Smooth muscle cell (in vitro differentiated cells): Measurements from ENCODE around the gene KCNG3. TPM values are rescaled to one million over a fixed set of nuclear protein-coding genes. Genes with fewer than 3 reads are reported as not detected.

Source experiments
- DNase-seq: peaks from one replicate; lab custom pipeline; 2025; ENCODE audit not compliant: unreplicated experiment; lab: John Stamatoyannopoulos, UW
- H2AFZ ChIP-seq: fragments of 200-600 bp; sonication (generic); 2 replicates; pipeline ENCODE4 v1.6.0; 2016; ENCODE audit warnings: antibody characterized with exemption, low read depth, mild to moderate bottlenecking
- H3F3A ChIP-seq: fragments of 200-600 bp; sonication (generic); 2 replicates; pipeline ENCODE4 v1.6.0; 2017; ENCODE audit warnings: antibody characterized with exemption, low read depth
- H3K27ac ChIP-seq: fragments of 200-600 bp; sonication (generic); 2 replicates; pipeline ENCODE4 v1.5.1; 2016; ENCODE audit warnings: low read depth, mild to moderate bottlenecking
- H3K27me3 ChIP-seq: fragments of 200-600 bp; sonication (generic); 2 replicates; pipeline ENCODE4 v1.6.1; 2016; ENCODE audit warnings: low read depth, mild to moderate bottlenecking
- H3K36me3 ChIP-seq: fragments of 200-600 bp; sonication (generic); 2 replicates; pipeline ENCODE4 v1.5.1; 2016; ENCODE audit warnings: low read depth
- H3K4me1 ChIP-seq: fragments of 200-600 bp; sonication (generic); 2 replicates; pipeline ENCODE4 v1.5.1; 2016; ENCODE audit warnings: low read depth
- H3K4me2 ChIP-seq: fragments of 200-600 bp; sonication (generic); 2 replicates; pipeline ENCODE4 v1.6.0; 2016; ENCODE audit warnings: mild to moderate bottlenecking
- H3K4me3 ChIP-seq: fragments of 200-600 bp; sonication (generic); 2 replicates; pipeline ENCODE4 v1.5.1; 2016; ENCODE audit warnings: mild to moderate bottlenecking
- H3K79me2 ChIP-seq: fragments of 200-600 bp; sonication (generic); 2 replicates; pipeline ENCODE4 v1.6.0; 2016; ENCODE audit warnings: low read depth, mild to moderate bottlenecking
- H3K9ac ChIP-seq: fragments of 200-600 bp; sonication (generic); 2 replicates; pipeline ENCODE4 v1.6.0; 2016; ENCODE audit warnings: low read depth
- H3K9me3 ChIP-seq: fragments of 200-600 bp; sonication (generic); replicated peaks from 2 replicates; pipeline ENCODE4 v1.5.1; 2016; ENCODE audit warnings: low read depth
- H4K20me1 ChIP-seq: fragments of 200-600 bp; sonication (generic); 2 replicates; pipeline ENCODE4 v1.6.0; 2016; ENCODE audit warnings: low read depth
- CTCF ChIP-seq: fragments of 200-600 bp; sonication (generic); IDR thresholded peaks from 2 replicates; pipeline ENCODE4 v1.5.1; 2017; ENCODE audit warnings: borderline replicate concordance, mild to moderate bottlenecking, antibody characterized with exemption; ENCODE audit not compliant: insufficient read depth, poor library complexity, severe bottlenecking
- WGBS: methylation state at CpG from one replicate; pipeline ENCODE4 v1.1.7; 2016; ENCODE audit warnings: low lambda C conversion rate; 5-methylcytosine and 5-hydroxymethylcytosine counted together
- polyA plus RNA-seq: library from polyadenylated mRNA; unstranded; fragments of >200 nt; fragmentation: Nextera tagmentation; extraction: Ambion mirVana; gene quantifications from 2 replicates; pipeline ENCODE4 v1.2.1, GENCODE V29; 2016
- total RNA-seq: library from RNA; depleted of rRNA; stranded (reverse); fragments of >200 nt; gene quantifications from 2 replicates; pipeline ENCODE4 v1.2.3, GENCODE V29; 2014

Gene KCNG3
- total and polyA plus RNA-seq, 2 experiments from 2014 or later = not detected

GRCh38 chr2:42510191-42510590 is 16.4 kb upstream of the KCNG3 start:
- Histone ChIP-seq H3K9me3 (no peaks in the 10 kb centered on the region), H3K79me2 (no peaks in the 10 kb centered on the region), H3K4me1 (peaks cover 17% of the 10 kb centered on the region), H2AFZ (no peak overlapping the region), H3K27ac (no peak overlapping the region), H4K20me1 (no peaks in the 10 kb centered on the region), H3K4me3 (no peak overlapping the region), H3F3A (peaks cover 2% of the 10 kb centered on the region), H3K27me3 (no peaks in the 10 kb centered on the region), H3K9ac (no peak overlapping the region), H3K4me2 (no peak overlapping the region), H3K36me3 (no peaks in the 10 kb centered on the region)
- WGBS = 77% methylated on average over 6 of the region's 6 CpGs
- no peak for TF ChIP-seq CTCF
- no peak for DNase-seq

DNA sequence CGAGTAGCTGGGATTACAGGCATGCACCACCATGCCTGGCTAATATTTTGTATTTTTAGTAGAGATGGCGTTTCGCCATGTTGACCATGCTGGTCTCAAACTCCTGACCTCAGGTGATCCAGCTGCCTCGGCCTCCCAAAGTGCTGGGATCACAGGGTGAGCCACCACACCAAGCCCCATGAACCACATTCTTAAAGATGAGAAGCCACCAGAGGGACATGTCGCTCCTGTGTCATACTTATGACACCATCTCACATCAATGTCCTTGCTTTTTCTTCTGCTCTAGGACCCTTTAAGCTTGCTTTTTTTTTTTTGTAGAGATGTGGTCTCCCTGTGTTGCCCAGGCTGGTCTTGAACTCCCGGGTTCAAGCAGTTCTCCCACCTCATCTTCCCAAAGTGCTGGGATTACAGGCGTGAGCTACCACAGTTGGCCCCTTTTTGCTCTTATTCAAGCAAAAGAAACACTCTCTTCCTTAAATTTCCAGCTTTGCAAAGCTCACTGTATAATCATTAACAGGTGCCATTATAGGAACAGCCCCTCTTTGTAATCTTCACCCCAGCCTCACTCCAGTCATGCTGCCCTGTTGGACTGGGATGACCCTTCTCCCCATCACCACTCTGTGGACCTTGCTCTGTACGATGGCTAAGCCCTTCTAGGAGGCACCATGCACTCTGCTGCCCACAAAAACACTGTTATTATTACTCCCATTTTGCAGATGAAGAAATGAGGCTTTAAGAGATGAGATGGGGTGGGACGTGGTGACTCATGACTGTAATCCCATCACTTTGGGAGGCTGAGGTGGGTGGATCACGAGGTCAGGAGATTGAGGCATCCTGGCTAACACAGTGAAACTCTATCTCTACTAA is 10.8 kb upstream of the KCNG3 start:
- Histone ChIP-seq H4K20me1 (no peaks in the 10 kb centered on the region), H3K4me3 (no peak overlapping the region), H3K36me3 (no peaks in the 10 kb centered on the region), H3F3A (no peaks in the 10 kb centered on the region), H3K4me1 (no peaks in the 10 kb centered on the region), H3K9ac (no peak overlapping the region), H2AFZ (no peak overlapping the region), H3K27me3 (no peaks in the 10 kb centered on the region), H3K9me3 (no peaks in the 10 kb centered on the region), H3K27ac (no peak overlapping the region), H3K4me2 (no peak overlapping the region), H3K79me2 (no peaks in the 10 kb centered on the region)
- TF ChIP-seq CTCF = no peak
- WGBS = 94% methylated on average over 10 of the region's 10 CpGs
- DNase-seq = no peak

DNA sequence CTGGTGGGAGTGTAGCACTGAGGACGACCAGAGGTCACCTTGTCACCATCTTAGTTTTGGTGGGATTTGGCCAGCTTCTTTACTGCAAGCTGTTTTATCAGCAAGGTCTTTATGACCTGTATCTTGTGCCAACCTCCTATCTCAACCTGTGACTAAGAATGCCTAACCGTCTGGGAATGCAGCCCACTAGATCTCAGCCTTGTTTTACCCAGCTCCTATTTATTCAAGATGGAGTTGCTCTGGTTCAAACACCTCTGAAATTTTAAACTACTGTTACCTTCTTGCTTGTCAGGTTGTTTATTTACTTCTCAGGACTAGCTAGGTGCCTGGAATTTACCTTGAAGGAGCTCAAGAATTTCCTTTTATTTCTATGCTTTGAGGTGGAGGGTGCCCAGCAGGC is 9.5 kb upstream of the KCNG3 start:
- Histone ChIP-seq H3K27ac (no peak overlapping the region), H3K4me1 (no peaks in the 10 kb centered on the region), H3K36me3 (no peaks in the 10 kb centered on the region), H3K9me3 (no peaks in the 10 kb centered on the region), H2AFZ (no peak overlapping the region), H3K4me3 (no peak overlapping the region), H3F3A (no peaks in the 10 kb centered on the region), H3K27me3 (no peaks in the 10 kb centered on the region), H3K4me2 (no peak overlapping the region), H3K9ac (no peak overlapping the region), H3K79me2 (no peaks in the 10 kb centered on the region), H4K20me1 (no peaks in the 10 kb centered on the region)
- WGBS = 69% methylated on average over 2 of the region's 2 CpGs
- no peak for DNase-seq
- TF ChIP-seq CTCF = no peak

- no peak for TF ChIP-seq CTCF
- Histone ChIP-seq H3K9me3 (no peaks in the 10 kb centered on the region), H3K79me2 (no peaks in the 10 kb centered on the region), H3K4me2 (no peak overlapping the region), H3F3A (no peaks in the 10 kb centered on the region), H3K4me3 (no peak overlapping the region), H3K4me1 (no peaks in the 10 kb centered on the region), H3K27ac (no peak overlapping the region), H4K20me1 (no peaks in the 10 kb centered on the region), H3K27me3 (peaks cover 14% of the 10 kb centered on the region), H2AFZ (no peak overlapping the region), H3K9ac (no peak overlapping the region), H3K36me3 (no peaks in the 10 kb centered on the region)
- WGBS = 96% methylated on average over 3 of the region's 3 CpGs
- no peak for DNase-seq
These were observed 4.7 kb upstream of the KCNG3 start for GRCh38 chr2:42498497-42498896.
